ENCODE results near the gene ST8SIA5. TPM values are rescaled to one million over a fixed set of nuclear protein-coding genes. Genes with fewer than 3 reads are reported as not detected.

ST8SIA5 gene
- total and polyA plus RNA-seq, 2 donors (not counting 3 experiments of a cell fraction or from before 2014, with no cell fraction given), result 0.25 to 0.62 TPM

GRCh38 chr18:46702471-46702870 is 54.4 kb downstream of the ST8SIA5 start:
- intact Hi-C loops (cut with micrococcal nuclease) (no loop called here), dilution Hi-C loops (cut with MboI; ENCODE audit: extremely low pct_ligation_motif_present, low sequenced_read_pairs) (no loop called here)
- Histone ChIP-seq H3K4me3 (replicated peaks in 1 of 3; ENCODE audit: insufficient read depth in 1 of 3, low read depth in 1 of 3, low read length in 3 of 3) (no peak overlapping the region), H3K27ac (ENCODE audit: insufficient read depth, low read depth, low read length) (no peak overlapping the region), H2AFZ (ENCODE audit: low read depth, low read length) (no peak overlapping the region), H3K27me3 (ENCODE audit: control insufficient read depth in 2 of 2, insufficient read depth in 2 of 2, low read length in 2 of 2) (peaks cover 0 to 5% of the 10 kb centered on the region in 2 experiments), H3K9me1 (replicated peaks; ENCODE audit: control insufficient read depth, extremely low read depth, insufficient read depth, low read length) (no peaks in the 10 kb centered on the region), H3K4me1 (ENCODE audit: control insufficient read depth, extremely low read depth, insufficient read depth, low read length) (no peaks in the 10 kb centered on the region), H3K36me3 (ENCODE audit: control insufficient read depth in 2 of 2, extremely low read depth in 1 of 2, insufficient read depth in 2 of 2, low read length in 2 of 2) (no peaks in the 10 kb centered on the region), H3K4me2 (ENCODE audit: insufficient read depth, low read length) (no peak overlapping the region), H3K9ac (replicated peaks; ENCODE audit: extremely low read depth, insufficient read depth, low read length) (no peak overlapping the region), H3K9me3 (replicated peaks; ENCODE audit: control insufficient read depth, insufficient read depth, low read length) (no peaks in the 10 kb centered on the region), H3K79me2 (ENCODE audit: control insufficient read depth, insufficient read depth, low read length) (no peaks in the 10 kb centered on the region), H4K20me1 (replicated peaks; ENCODE audit: control insufficient read depth, extremely low read depth, insufficient read depth, low read length) (no peaks in the 10 kb centered on the region)
- ChIA-PET CTCF (no interaction called here), POLR2A (no interaction called here)
- TF ChIP-seq MYC (IDR thresholded peaks at IDR 0.05; ENCODE audit: low read depth, low read length) (no peak), GATA2 (IDR thresholded peaks at IDR 0.05; ENCODE audit: insufficient read depth, insufficient read length, low read depth, low read length) (no peak), FOS (IDR thresholded peaks at IDR 0.05; ENCODE audit: borderline replicate concordance, insufficient read depth, low read length) (no peak), JUN (IDR thresholded peaks at IDR 0.05; ENCODE audit: borderline replicate concordance, insufficient read depth, insufficient read length, low read depth) (no peak), POLR2A (IDR thresholded peaks at IDR 0.05; ENCODE audit: low read depth, low read length) (no peak), CTCF (IDR thresholded peaks at IDR 0.05; ENCODE audit: extremely low read depth in 1 of 2, insufficient read depth in 1 of 2, low read depth in 1 of 2, low read length in 2 of 2) (no peak), MAX (IDR thresholded peaks at IDR 0.05; ENCODE audit: insufficient read depth, insufficient read length) (no peak), POLR2AphosphoS5 (IDR thresholded peaks at IDR 0.05; ENCODE audit: insufficient read depth, low read depth, low read length) (no peak), EZH2 (IDR thresholded peaks at IDR 0.05; ENCODE audit: borderline replicate concordance, low read depth, low read length, severe bottlenecking) (no peak)
- FAIRE-seq, result no peak
- BruUV-seq (replicated peaks), result no TSS peak
- DNase-seq (ENCODE audit: low read depth, low spot score), result no peak

All from endothelial cell of umbilical vein (primary cell).